OCI-LY3 (cell line): ENCODE data around the gene RTP1.

Experiments used
- H2AFZ ChIP-seq: fragments of 200-600, 300-600 bp; shearing (Covaris generic); 2 replicates; pipeline ENCODE4 v1.6.0; 2014; ENCODE audit warnings: antibody characterized with exemption, low read depth, low read length
- H3K27ac ChIP-seq: fragments of 200-600, 300-600 bp; sonication (generic); 2 replicates; pipeline ENCODE4 v1.5.1; 2014; ENCODE audit warnings: mild to moderate bottlenecking, low read length, moderate library complexity, mixed read lengths
- H3K27me3 ChIP-seq: fragments of 200-600, 300-600 bp; sonication (generic); 2 replicates; pipeline ENCODE4 v1.6.1; 2014; ENCODE audit warnings: low read depth, low read length, mixed read lengths
- H3K36me3 ChIP-seq: fragments of 200-600, 300-600 bp; sonication (generic); replicated peaks from 2 replicates; pipeline ENCODE3; 2014; ENCODE audit warnings: low read depth, low read length, mixed read lengths
- H3K4me1 ChIP-seq: fragments of 300-600, 200-600 bp; sonication (generic); 2 replicates; pipeline ENCODE4 v1.6.1; 2014; ENCODE audit warnings: low read length, mixed read lengths
- H3K4me2 ChIP-seq: fragments of 200-600, 300-600 bp; sonication (generic); 2 replicates; pipeline ENCODE4 v1.6.1; 2014; ENCODE audit warnings: low read length, mixed read lengths
- H3K4me3 ChIP-seq: fragments of 300-600, 200-600 bp; sonication (generic); 2 replicates; pipeline ENCODE4 v1.5.1; 2014; ENCODE audit warnings: antibody characterized with exemption, mild to moderate bottlenecking, low read length, moderate library complexity
- H3K79me2 ChIP-seq: fragments of 300-600, 200-600 bp; shearing (Covaris generic); 2 replicates; pipeline ENCODE4 v1.6.1; 2014; ENCODE audit warnings: mild to moderate bottlenecking, low read length, mixed read lengths
- H3K9ac ChIP-seq: fragments of 300-600, 200-600 bp; shearing (Covaris generic); 2 replicates; pipeline ENCODE4 v1.6.0; 2014; ENCODE audit warnings: mild to moderate bottlenecking, low read length, moderate library complexity
- H3K9me3 ChIP-seq: fragments of 200-600, 300-600 bp; shearing (Covaris generic); 2 replicates; pipeline ENCODE4 v1.6.1; 2014; ENCODE audit warnings: low read length, mixed read lengths; ENCODE audit not compliant: insufficient read depth
- H4K20me1 ChIP-seq: fragments of 200-600, 300-600 bp; sonication (generic); 2 replicates; pipeline ENCODE4 v1.6.1; 2016; ENCODE audit warnings: low read length, mixed read lengths; ENCODE audit not compliant: insufficient read depth
- CTCF ChIP-seq: fragments of 200-600, 300-600 bp; sonication (generic); IDR thresholded peaks from 2 replicates; pipeline ENCODE4 v1.5.1; 2014; ENCODE audit warnings: antibody characterized with exemption, low read length, low read depth
- EZH2phosphoT487 ChIP-seq: fragments of 200-600 bp; shearing (Covaris generic); IDR thresholded peaks from 2 replicates; pipeline ENCODE4 v1.6.1; 2018; ENCODE audit warnings: antibody characterized with exemption, mixed run types, low read depth

Gene RTP1

GRCh38 chr3:187223799-187224198 lies 26.5 kb downstream of the RTP1 start:
- peak overlapping the region; percentile 33 for H3K27ac ChIP-seq
- H3K9ac ChIP-seq, result no peak overlapping the region
- H3K9me3 ChIP-seq, result no peaks in the 10 kb centered on the region
- H3K4me2 ChIP-seq, result peak overlapping the region; percentile 52
- H3K27me3 ChIP-seq, result no peaks in the 10 kb centered on the region
- TF ChIP-seq EZH2phosphoT487, result no peak
- TF ChIP-seq CTCF, result no peak
- peak overlapping the region; percentile 8; the same call in 1 of the 2 replicates for H3K4me3 ChIP-seq
- H3K4me1 ChIP-seq, result peaks cover 20% of the 10 kb centered on the region
- H3K36me3 ChIP-seq, result no peaks in the 10 kb centered on the region
- peak overlapping the region; percentile 47; the same call in 1 of the 2 replicates for H2AFZ ChIP-seq
- H4K20me1 ChIP-seq, result no peaks in the 10 kb centered on the region
- no peaks in the 10 kb centered on the region for H3K79me2 ChIP-seq

GRCh38 chr3:187227658-187228258 lies 30.5 kb downstream of the RTP1 start:
- Histone ChIP-seq H3K36me3 (no peaks in the 10 kb centered on the region), H3K4me2 (no peak overlapping the region), H3K9me3 (no peaks in the 10 kb centered on the region), H4K20me1 (no peaks in the 10 kb centered on the region), H3K9ac (no peak overlapping the region), H3K27me3 (peaks cover 19% of the 10 kb centered on the region; the same call in 1 of the 2 replicates), H2AFZ (no peak overlapping the region), H3K27ac (no peak overlapping the region), H3K4me3 (no peak overlapping the region), H3K79me2 (no peaks in the 10 kb centered on the region), H3K4me1 (peaks cover 20% of the 10 kb centered on the region)
- no peak for TF ChIP-seq EZH2phosphoT487
- TF ChIP-seq CTCF, result no peak

GRCh38 chr3:187228740-187229139 lies 31.5 kb downstream of the RTP1 start:
- no peak overlapping the region for H2AFZ ChIP-seq
- no peaks in the 10 kb centered on the region for H3K79me2 ChIP-seq
- no peak for TF ChIP-seq CTCF
- TF ChIP-seq EZH2phosphoT487, result no peak
- peaks cover 19% of the 10 kb centered on the region; the same call in 1 of the 2 replicates for H3K27me3 ChIP-seq
- no peaks in the 10 kb centered on the region for H3K36me3 ChIP-seq
- no peaks in the 10 kb centered on the region for H3K9me3 ChIP-seq
- no peak overlapping the region for H3K27ac ChIP-seq
- H3K4me1 ChIP-seq, result peaks cover 12% of the 10 kb centered on the region
- H3K4me3 ChIP-seq, result no peak overlapping the region
- no peaks in the 10 kb centered on the region for H4K20me1 ChIP-seq
- H3K4me2 ChIP-seq, result no peak overlapping the region
- H3K9ac ChIP-seq, result no peak overlapping the region

GRCh38 chr3:187230011-187230410 lies 32.7 kb downstream of the RTP1 start:
- no peak overlapping the region for H3K9ac ChIP-seq
- H3K4me2 ChIP-seq, result no peak overlapping the region
- no peaks in the 10 kb centered on the region for H3K9me3 ChIP-seq
- no peaks in the 10 kb centered on the region for H4K20me1 ChIP-seq
- H2AFZ ChIP-seq, result no peak overlapping the region
- no peak overlapping the region for H3K4me3 ChIP-seq
- no peaks in the 10 kb centered on the region for H3K36me3 ChIP-seq
- H3K4me1 ChIP-seq, result peaks cover under 1% of the 10 kb centered on the region; the same call in 1 of the 2 replicates
- TF ChIP-seq EZH2phosphoT487, result no peak
- TF ChIP-seq CTCF, result no peak
- no peak overlapping the region for H3K27ac ChIP-seq
- H3K79me2 ChIP-seq, result no peaks in the 10 kb centered on the region
- H3K27me3 ChIP-seq, result peaks cover 19% of the 10 kb centered on the region; the same call in 1 of the 2 replicates
